Calu3 (cell line): ENCODE measurements around the gene RIOX2. TPM values are rescaled to one million over a fixed set of nuclear protein-coding genes. Genes with fewer than 3 reads are reported as not detected.
A peak's percentile ranks its signal among the peaks of the same experiment; 100 is the strongest.

Source experiments
- BruUV-seq: library from RNA; stranded (reverse); fragments of 400-500 nt; replicated peaks from 2 replicates; lab custom pipeline; 2021; lab: Mats Ljungman, UMichigan
- CTCF ChIA-PET: fragments of 300-600 bp; sonication (Branson Sonifier 250); formaldehyde crosslinking; loops from one replicate; lab custom pipeline; 2022; ENCODE audit warnings: antibody characterized with exemption; lab: Charles Lee
- DNase-seq: peaks from one replicate; pipeline ENCODE4 v3.0.0; 2022
- H3K27ac Mint-ChIP-seq: one replicate; pipeline ENCODE4 v1.8.0; 2022; ENCODE audit warnings: mixed read lengths; ENCODE audit not compliant: unreplicated experiment
- H3K27me3 Mint-ChIP-seq: one replicate; pipeline ENCODE4 v1.8.0; 2022; ENCODE audit warnings: mixed read lengths; ENCODE audit not compliant: unreplicated experiment
- H3K36me3 Mint-ChIP-seq: one replicate; pipeline ENCODE4 v1.8.0; 2022; ENCODE audit warnings: mild to moderate bottlenecking, moderate library complexity, mixed read lengths; ENCODE audit not compliant: insufficient read depth, unreplicated experiment
- H3K4me1 Mint-ChIP-seq: one replicate; pipeline ENCODE4 v1.8.0; 2022; ENCODE audit warnings: mild to moderate bottlenecking, low read depth, mixed read lengths; ENCODE audit not compliant: unreplicated experiment
- H3K4me3 Mint-ChIP-seq: one replicate; pipeline ENCODE4 v1.8.0; 2022; ENCODE audit warnings: mild to moderate bottlenecking, low read depth, moderate library complexity, mixed read lengths; ENCODE audit not compliant: unreplicated experiment
- H3K9me3 Mint-ChIP-seq: one replicate; pipeline ENCODE4 v1.8.0; 2022; ENCODE audit warnings: low read depth, mixed read lengths; ENCODE audit not compliant: unreplicated experiment
- CTCF ChIP-seq: fragments of 200-600 bp; IDR thresholded peaks from one replicate; pipeline ENCODE4 v1.8.0; 2022; ENCODE audit warnings: antibody characterized with exemption; ENCODE audit not compliant: unreplicated experiment
- intact Hi-C: fragments of 100-400 bp; cut with micrococcal nuclease; formaldehyde crosslinking; loops from one replicate; pipeline ENCODE4 v1.10.0; 2022; ENCODE audit not compliant: unreplicated experiment
- total RNA-seq: library from RNA; stranded (reverse); gene quantifications from 2 replicates; pipeline ENCODE4 v1.2.3, GENCODE V29; 2022

The RIOX2 gene
- total RNA-seq, 1 experiment from 2014 or later = 32.1 TPM

GRCh38 chr3:97970956-97971620 is 1.1 kb downstream of the RIOX2 start:
- DNase-seq = no peak
- Mint-ChIP-seq H3K4me1 (peaks cover 15% of the 10 kb centered on the region), H3K36me3 (peaks cover 9% of the 10 kb centered on the region), H3K9me3 (no peaks in the 10 kb centered on the region), H3K4me3 (peak overlapping the region; percentile 95), H3K27ac (peak overlapping the region; percentile 97), H3K27me3 (no peaks in the 10 kb centered on the region)
- BruUV-seq = TSS peak; percentile 57
- TF ChIP-seq CTCF = no peak
- CTCF ChIA-PET = interaction anchor here (1.1 to 1.3 kb wide), 2 partner anchors 42 to 52 kb away, joined by 4 to 7 read pairs; no protein-coding TSS in a partner anchor
- intact Hi-C loops = loop anchor here (2.0 kb wide), 1 partner anchor 52 kb away; no protein-coding TSS in a partner anchor

- peak overlapping the region; percentile 95 for H3K4me3 Mint-ChIP-seq
- DNase-seq = no peak
- H3K36me3 Mint-ChIP-seq = peaks cover 9% of the 10 kb centered on the region
- CTCF ChIA-PET = no interaction called here
- H3K9me3 Mint-ChIP-seq = no peaks in the 10 kb centered on the region
- no peak overlapping the region for H3K27ac Mint-ChIP-seq
- no peak for TF ChIP-seq CTCF
- BruUV-seq = no TSS peak
- H3K4me1 Mint-ChIP-seq = peaks cover 15% of the 10 kb centered on the region
- no peaks in the 10 kb centered on the region for H3K27me3 Mint-ChIP-seq
- intact Hi-C loops = loop anchor here (2.0 kb wide), 1 partner anchor 53 kb away; no protein-coding TSS in a partner anchor
Measured at GRCh38 chr3:97970156-97970555, 2.1 kb downstream of the RIOX2 start.

- Mint-ChIP-seq H3K9me3 (no peaks in the 10 kb centered on the region), H3K27ac (no peak overlapping the region), H3K4me1 (peaks cover 15% of the 10 kb centered on the region), H3K4me3 (no peak overlapping the region), H3K36me3 (peaks cover 9% of the 10 kb centered on the region), H3K27me3 (no peaks in the 10 kb centered on the region)
- no peak for DNase-seq
- BruUV-seq = no TSS peak
- CTCF ChIA-PET = no interaction called here
- intact Hi-C loops = no loop called here
- TF ChIP-seq CTCF = no peak
Measured at GRCh38 chr3:97969541-97969940, 2.7 kb downstream of the RIOX2 start.

- no peak for DNase-seq
- intact Hi-C loops = no loop called here
- Mint-ChIP-seq H3K27ac (no peak overlapping the region), H3K4me1 (peaks cover 15% of the 10 kb centered on the region), H3K4me3 (no peak overlapping the region), H3K27me3 (no peaks in the 10 kb centered on the region), H3K36me3 (peaks cover 9% of the 10 kb centered on the region), H3K9me3 (no peaks in the 10 kb centered on the region)
- BruUV-seq = no TSS peak
- TF ChIP-seq CTCF = no peak
- CTCF ChIA-PET = interaction anchor here (0.9 kb wide), 1 partner anchor 54 kb away, joined by 4 read pairs; no protein-coding TSS in a partner anchor
Measured at GRCh38 chr3:97968376-97968775, 3.9 kb downstream of the RIOX2 start.
